Measurements from ENCODE around the gene FGB.

Gene FGB

GRCh38 chr4:154578919-154579318 is 16.1 kb downstream of the FGB start:
- no peak for TF ChIP-seq CTCF (IDR thresholded peaks at IDR 0.05; ENCODE audit: low read depth, low read length, missing control alignments)
- no peak for DNase-seq (ENCODE audit: low read depth)

GRCh38 chr4:154579927-154580326 is 17.1 kb downstream of the FGB start:
- DNase-seq (ENCODE audit: low read depth), result no peak
- no peak for TF ChIP-seq CTCF (IDR thresholded peaks at IDR 0.05; ENCODE audit: low read depth, low read length, missing control alignments)

More at GRCh38 chr4:154578919-154579318, 16.1 kb downstream of the FGB start:
- H3K4me3 ChIP-seq (ENCODE audit: low read depth, low read length), result no peak overlapping the region

DNA sequence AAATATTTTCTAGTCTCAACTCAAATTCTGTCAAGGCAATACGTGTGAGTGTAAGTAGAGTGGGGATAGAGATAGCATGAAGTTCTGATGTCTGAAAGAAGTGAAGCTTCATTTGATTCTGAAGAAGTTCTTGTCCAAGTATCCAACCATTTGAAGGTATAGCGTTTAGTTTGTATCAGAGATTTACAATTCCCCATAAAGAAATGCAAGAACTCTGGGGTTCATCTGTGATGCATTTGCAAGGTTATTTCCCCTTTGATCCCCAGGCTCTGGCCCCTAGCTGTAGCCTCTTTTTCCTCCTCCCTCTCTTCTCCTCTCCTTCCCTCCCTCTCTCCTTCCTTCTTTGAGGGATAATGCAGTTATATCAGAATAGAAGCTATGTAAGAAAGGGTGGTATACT is 19.9 kb downstream of the FGB start:
- no peak for DNase-seq (ENCODE audit: low read depth)
- no peak for TF ChIP-seq CTCF (IDR thresholded peaks at IDR 0.05; ENCODE audit: low read depth, low read length, missing control alignments)
- no peak overlapping the region for H3K4me3 ChIP-seq (ENCODE audit: low read depth, low read length)

More at GRCh38 chr4:154579927-154580326, 17.1 kb downstream of the FGB start:
- no peak overlapping the region for H3K4me3 ChIP-seq (ENCODE audit: low read depth, low read length)

GRCh38 chr4:154583230-154583629 is 20.4 kb downstream of the FGB start:
- DNase-seq (ENCODE audit: low read depth), result no peak
- TF ChIP-seq CTCF (IDR thresholded peaks at IDR 0.05; ENCODE audit: low read depth, low read length, missing control alignments), result no peak
- no peak overlapping the region for H3K4me3 ChIP-seq (ENCODE audit: low read depth, low read length)

GRCh38 chr4:154583677-154584076 is 20.9 kb downstream of the FGB start:
- no peak for TF ChIP-seq CTCF (IDR thresholded peaks at IDR 0.05; ENCODE audit: low read depth, low read length, missing control alignments)
- no peak for DNase-seq (ENCODE audit: low read depth)
- H3K4me3 ChIP-seq (ENCODE audit: low read depth, low read length), result no peak overlapping the region

DNA sequence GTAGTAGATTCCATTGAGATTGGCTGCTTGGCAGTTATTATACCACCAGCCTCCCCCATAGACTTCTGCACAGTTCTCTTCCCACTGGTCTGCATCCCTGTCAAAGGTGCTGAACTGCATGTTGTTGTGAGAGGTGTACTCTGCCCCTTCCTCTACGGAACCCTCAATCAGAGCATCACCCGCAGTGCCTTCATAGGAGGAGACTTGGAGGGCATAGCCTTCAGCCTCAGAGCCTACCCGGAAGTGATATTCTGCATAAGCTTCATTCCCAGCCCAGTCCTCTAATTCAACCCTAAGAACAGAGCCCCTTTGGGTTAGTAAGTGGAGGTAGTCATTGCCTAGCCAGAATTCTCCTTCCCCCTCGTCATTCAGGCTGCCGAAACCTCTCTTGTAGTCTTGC is 21.4 kb downstream of the FGB start:
- no peak for DNase-seq (ENCODE audit: low read depth)
- TF ChIP-seq CTCF (IDR thresholded peaks at IDR 0.05; ENCODE audit: low read depth, low read length, missing control alignments), result no peak
- no peak overlapping the region for H3K4me3 ChIP-seq (ENCODE audit: low read depth, low read length)

DNA sequence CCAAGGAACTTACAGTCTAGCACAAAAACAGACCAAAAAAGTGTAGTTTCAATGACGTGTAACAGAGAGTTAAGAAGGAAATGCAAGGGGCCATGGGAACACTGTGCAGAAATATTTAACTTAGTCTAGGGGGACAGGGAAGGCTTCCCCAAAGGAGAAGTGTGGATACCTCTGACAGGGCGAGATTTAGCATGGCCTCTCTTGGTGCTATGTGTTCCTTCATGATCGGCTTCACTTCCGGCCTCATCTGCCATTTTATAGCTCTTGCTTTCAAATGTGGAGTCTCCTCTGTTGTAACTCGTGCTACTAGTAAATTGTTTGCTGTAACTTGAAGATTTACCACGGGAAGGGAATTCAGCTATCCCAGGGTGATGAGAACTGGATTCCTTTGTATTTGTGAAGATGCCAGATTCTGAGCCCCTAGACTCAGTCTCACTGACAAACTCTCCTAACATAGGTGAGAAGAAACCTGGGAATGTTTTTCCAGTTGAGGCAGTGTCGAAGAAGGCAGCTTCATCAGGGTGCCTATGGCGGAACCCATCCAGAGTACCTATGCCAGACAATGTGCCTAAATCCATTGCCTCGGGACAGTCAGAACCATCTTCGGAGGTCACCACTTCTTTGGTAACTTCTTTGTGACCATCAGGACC is 22.7 kb downstream of the FGB start:
- no peak for TF ChIP-seq CTCF (IDR thresholded peaks at IDR 0.05; ENCODE audit: low read depth, low read length, missing control alignments)
- DNase-seq (ENCODE audit: low read depth), result no peak
- H3K4me3 ChIP-seq (ENCODE audit: low read depth, low read length), result no peak overlapping the region

Measured in GM12864 (cell line).